Effector memory CD4-positive, alpha-beta T cell (primary cell): ENCODE measurements around the gene ASF1A.

Experiments
- DNase-seq, 3 donors: peaks; one replicate each; pipeline ENCODE4 v3.0.0-alpha.2; 2020
- H3K27ac ChIP-seq: 2 replicates; pipeline ENCODE4 v1.7.0; 2013; ENCODE audit warnings: mild to moderate bottlenecking, low read length, moderate library complexity; ENCODE audit not compliant: insufficient read depth, poor library complexity, severe bottlenecking
- H3K27me3 ChIP-seq: replicated peaks from 2 replicates; pipeline ENCODE4 v1.7.0; 2013; ENCODE audit warnings: mild to moderate bottlenecking, low read length; ENCODE audit not compliant: insufficient read depth, control insufficient read depth, poor library complexity, severe bottlenecking
- H3K36me3 ChIP-seq: 2 replicates; pipeline ENCODE4 v1.7.0; 2013; ENCODE audit warnings: mild to moderate bottlenecking, low read length, moderate library complexity; ENCODE audit not compliant: control insufficient read depth, insufficient read depth
- H3K4me1 ChIP-seq: 2 replicates; pipeline ENCODE4 v1.7.0; 2013; ENCODE audit warnings: low read length, mild to moderate bottlenecking; ENCODE audit not compliant: control insufficient read depth, insufficient read depth, poor library complexity, severe bottlenecking
- H3K4me3 ChIP-seq: 2 replicates; pipeline ENCODE4 v1.7.0; 2013; ENCODE audit warnings: low read length, low read depth, mild to moderate bottlenecking; ENCODE audit not compliant: insufficient read depth, poor library complexity, severe bottlenecking
- H3K9me3 ChIP-seq: 2 replicates; pipeline ENCODE4 v1.7.0; 2013; ENCODE audit warnings: mild to moderate bottlenecking, low read length, moderate library complexity; ENCODE audit not compliant: control insufficient read depth

Gene ASF1A

DNA sequence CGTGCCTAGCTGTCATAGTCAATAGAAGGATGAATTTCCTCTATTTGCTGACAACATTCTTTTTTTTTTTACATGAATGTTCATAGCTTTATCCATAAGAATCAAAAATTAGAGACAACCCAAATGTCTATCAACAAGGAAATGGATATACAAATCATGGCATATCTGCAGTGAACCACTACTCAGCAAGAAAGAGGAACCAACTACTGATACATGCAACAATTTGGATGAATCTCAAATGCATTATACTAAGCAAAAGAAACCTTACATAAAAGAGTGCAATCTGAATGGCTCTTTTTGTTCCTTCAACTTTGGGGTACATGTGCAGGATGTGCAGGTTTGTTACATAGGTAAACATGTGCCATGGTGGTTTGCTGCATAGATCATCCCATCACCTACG, 58.7 kb downstream of the ASF1A start:
- no peaks in the 10 kb centered on the region for H3K4me1 ChIP-seq
- no peak for DNase-seq
- H3K4me3 ChIP-seq = no peak overlapping the region
- H3K9me3 ChIP-seq = no peaks in the 10 kb centered on the region
- no peaks in the 10 kb centered on the region for H3K36me3 ChIP-seq
- no peaks in the 10 kb centered on the region for H3K27me3 ChIP-seq
- no peak overlapping the region for H3K27ac ChIP-seq

DNA sequence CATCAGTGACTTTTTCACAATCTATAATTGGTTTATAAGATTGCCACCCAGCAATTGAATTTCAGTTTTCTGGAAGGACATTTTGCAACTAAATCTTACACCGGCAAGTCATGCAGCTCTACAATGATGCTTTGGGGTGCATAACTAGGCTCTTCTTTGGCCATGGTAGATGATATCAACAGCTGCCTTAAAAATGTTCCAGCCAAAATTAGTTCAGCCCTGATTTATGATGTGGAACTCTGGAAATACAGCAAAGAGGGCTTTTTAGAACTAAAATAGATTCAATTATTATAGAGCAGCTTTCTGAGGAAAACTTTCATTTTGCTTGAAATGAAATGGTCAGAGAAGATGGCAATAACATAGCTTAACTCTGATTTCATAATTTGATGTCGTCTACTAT, 59.4 kb downstream of the ASF1A start:
- no peak overlapping the region for H3K27ac ChIP-seq
- no peak for DNase-seq
- no peaks in the 10 kb centered on the region for H3K9me3 ChIP-seq
- no peaks in the 10 kb centered on the region for H3K27me3 ChIP-seq
- H3K4me1 ChIP-seq = no peaks in the 10 kb centered on the region
- H3K36me3 ChIP-seq = no peaks in the 10 kb centered on the region
- no peak overlapping the region for H3K4me3 ChIP-seq
